ENCODE data around the gene CEBPA.
"Not testable (repeated sequence)": the region's sequence is repeated elsewhere in the genome, so short reads cannot be mapped to it uniquely, and the experiment has no call there.

CEBPA gene

DNA sequence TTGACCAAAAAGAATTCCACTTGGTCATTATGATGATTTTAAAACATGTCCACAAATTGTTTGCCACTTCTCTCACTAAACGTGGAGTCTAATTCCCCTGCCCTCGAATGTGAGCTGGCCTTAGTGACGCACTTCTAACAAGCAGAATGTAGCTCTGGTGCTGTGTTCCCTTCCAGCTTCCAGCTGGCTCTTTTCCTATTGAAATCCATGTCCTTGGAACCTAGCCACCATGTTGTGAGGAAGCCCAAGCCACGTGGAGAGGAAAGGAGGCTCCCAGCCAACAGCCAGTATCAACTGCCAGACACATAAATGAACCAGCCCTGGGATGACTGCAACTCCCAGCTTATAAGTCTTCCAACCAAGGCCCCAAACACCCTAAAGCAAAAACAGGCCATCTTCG is 23.6 kb upstream of the CEBPA start:
- no peaks in the 10 kb centered on the region for H3K36me3 ChIP-seq (ENCODE audit: control insufficient read depth, insufficient read depth, low read length)
- no peak for DNase-seq
- no peaks in the 10 kb centered on the region for H3K9me3 ChIP-seq (ENCODE audit: control insufficient read depth, low read length)
- no peaks in the 10 kb centered on the region for H3K27me3 ChIP-seq (replicated peaks; ENCODE audit: control insufficient read depth, insufficient read depth, low read length, poor library complexity, severe bottlenecking)
- no peak overlapping the region for H3K27ac ChIP-seq (ENCODE audit: insufficient read depth, low read length, poor library complexity, severe bottlenecking)
- H3K4me1 ChIP-seq (ENCODE audit: control insufficient read depth, insufficient read depth, low read length, poor library complexity, severe bottlenecking) = no peaks in the 10 kb centered on the region
- no peak overlapping the region for H3K4me3 ChIP-seq (ENCODE audit: insufficient read depth, low read depth, low read length, poor library complexity, severe bottlenecking)

GRCh38 chr19:33324628-33325027 is 22.3 kb upstream of the CEBPA start:
- H3K4me1 ChIP-seq (ENCODE audit: control insufficient read depth, insufficient read depth, low read length, poor library complexity, severe bottlenecking) = no peaks in the 10 kb centered on the region
- H3K4me3 ChIP-seq (ENCODE audit: insufficient read depth, low read depth, low read length, poor library complexity, severe bottlenecking) = no peak overlapping the region
- H3K36me3 ChIP-seq (ENCODE audit: control insufficient read depth, insufficient read depth, low read length) = no peaks in the 10 kb centered on the region
- H3K9me3 ChIP-seq (ENCODE audit: control insufficient read depth, low read length) = no peaks in the 10 kb centered on the region
- no peak for DNase-seq
- H3K27ac ChIP-seq (ENCODE audit: insufficient read depth, low read length, poor library complexity, severe bottlenecking) = no peak overlapping the region
- H3K27me3 ChIP-seq (replicated peaks; ENCODE audit: control insufficient read depth, insufficient read depth, low read length, poor library complexity, severe bottlenecking) = no peaks in the 10 kb centered on the region

- Histone ChIP-seq H3K9me3 (ENCODE audit: control insufficient read depth, low read length) (no peaks in the 10 kb centered on the region), H3K4me3 (ENCODE audit: insufficient read depth, low read depth, low read length, poor library complexity, severe bottlenecking) (no peak overlapping the region), H3K27me3 (replicated peaks; ENCODE audit: control insufficient read depth, insufficient read depth, low read length, poor library complexity, severe bottlenecking) (no peaks in the 10 kb centered on the region), H3K4me1 (ENCODE audit: control insufficient read depth, insufficient read depth, low read length, poor library complexity, severe bottlenecking) (no peaks in the 10 kb centered on the region), H3K27ac (ENCODE audit: insufficient read depth, low read length, poor library complexity, severe bottlenecking) (no peak overlapping the region), H3K36me3 (ENCODE audit: control insufficient read depth, insufficient read depth, low read length) (no peaks in the 10 kb centered on the region)
- DNase-seq = no peak
Measured at GRCh38 chr19:33323093-33323820, 20.9 kb upstream of the CEBPA start.

DNA sequence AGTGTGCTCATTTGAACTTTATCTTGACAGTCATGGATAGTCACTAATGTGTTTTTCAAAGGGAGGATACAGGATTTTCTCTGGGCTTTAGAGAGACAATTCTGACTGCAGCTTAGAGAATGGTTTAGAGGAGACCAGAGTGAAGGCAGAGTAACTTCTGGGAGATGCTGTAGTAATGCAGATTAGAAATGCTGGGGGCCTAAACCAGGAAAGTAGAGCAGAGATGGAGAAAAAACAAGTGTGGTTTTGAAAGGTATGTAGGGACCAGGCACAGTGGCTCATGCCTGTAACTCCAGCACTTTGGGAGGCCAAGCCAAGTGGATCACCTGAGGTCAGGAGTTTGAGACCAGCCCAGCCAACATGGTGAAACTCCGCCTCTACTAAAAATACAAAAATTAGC is 18.3 kb upstream of the CEBPA start:
- H3K4me1 ChIP-seq (ENCODE audit: control insufficient read depth, insufficient read depth, low read length, poor library complexity, severe bottlenecking) = no peaks in the 10 kb centered on the region
- no peaks in the 10 kb centered on the region for H3K9me3 ChIP-seq (ENCODE audit: control insufficient read depth, low read length)
- no peak overlapping the region for H3K27ac ChIP-seq (ENCODE audit: insufficient read depth, low read length, poor library complexity, severe bottlenecking)
- no peak overlapping the region for H3K4me3 ChIP-seq (ENCODE audit: insufficient read depth, low read depth, low read length, poor library complexity, severe bottlenecking)
- DNase-seq = no peak
- no peaks in the 10 kb centered on the region for H3K27me3 ChIP-seq (replicated peaks; ENCODE audit: control insufficient read depth, insufficient read depth, low read length, poor library complexity, severe bottlenecking)
- H3K36me3 ChIP-seq (ENCODE audit: control insufficient read depth, insufficient read depth, low read length) = no peaks in the 10 kb centered on the region

DNA sequence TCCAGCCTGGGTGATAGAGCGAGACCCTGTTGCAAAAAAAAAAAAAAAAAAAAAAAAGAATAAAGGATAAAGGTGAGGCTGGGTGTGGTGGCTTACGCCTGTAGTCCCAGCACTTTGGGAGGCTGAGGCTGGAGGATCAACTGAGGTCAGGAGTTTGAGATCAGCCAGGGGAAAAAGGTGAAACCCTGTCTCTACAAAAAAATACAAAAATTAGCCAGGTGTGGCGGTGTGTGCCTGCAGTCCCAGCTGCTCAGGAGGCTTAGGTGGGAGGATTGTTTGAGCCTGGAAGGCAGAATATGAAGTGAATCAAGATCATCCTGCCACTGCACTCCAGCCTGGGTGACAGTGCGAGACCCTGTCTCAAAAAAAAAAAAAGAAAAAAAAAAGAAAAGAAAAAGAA is 15.7 kb upstream of the CEBPA start:
- not testable (repeated sequence) for H3K4me3 ChIP-seq (ENCODE audit: insufficient read depth, low read depth, low read length, poor library complexity, severe bottlenecking); H3K36me3 ChIP-seq (ENCODE audit: control insufficient read depth, insufficient read depth, low read length); H3K9me3 ChIP-seq (ENCODE audit: control insufficient read depth, low read length); H3K4me1 ChIP-seq (ENCODE audit: control insufficient read depth, insufficient read depth, low read length, poor library complexity, severe bottlenecking); H3K27ac ChIP-seq (ENCODE audit: insufficient read depth, low read length, poor library complexity, severe bottlenecking); H3K27me3 ChIP-seq (replicated peaks; ENCODE audit: control insufficient read depth, insufficient read depth, low read length, poor library complexity, severe bottlenecking); DNase-seq

GRCh38 chr19:33317517-33317916 is 15.2 kb upstream of the CEBPA start:
- Histone ChIP-seq H3K4me3 (ENCODE audit: insufficient read depth, low read depth, low read length, poor library complexity, severe bottlenecking) (no peak overlapping the region), H3K9me3 (ENCODE audit: control insufficient read depth, low read length) (no peaks in the 10 kb centered on the region), H3K4me1 (ENCODE audit: control insufficient read depth, insufficient read depth, low read length, poor library complexity, severe bottlenecking) (no peaks in the 10 kb centered on the region), H3K36me3 (ENCODE audit: control insufficient read depth, insufficient read depth, low read length) (no peaks in the 10 kb centered on the region), H3K27me3 (replicated peaks; ENCODE audit: control insufficient read depth, insufficient read depth, low read length, poor library complexity, severe bottlenecking) (no peaks in the 10 kb centered on the region), H3K27ac (ENCODE audit: insufficient read depth, low read length, poor library complexity, severe bottlenecking) (no peak overlapping the region)
- DNase-seq = no peak

GRCh38 chr19:33316541-33317264 is 14.4 kb upstream of the CEBPA start:
- Histone ChIP-seq H3K4me1 (ENCODE audit: control insufficient read depth, insufficient read depth, low read length, poor library complexity, severe bottlenecking) (no peaks in the 10 kb centered on the region), H3K4me3 (ENCODE audit: insufficient read depth, low read depth, low read length, poor library complexity, severe bottlenecking) (no peak overlapping the region), H3K9me3 (ENCODE audit: control insufficient read depth, low read length) (no peaks in the 10 kb centered on the region), H3K27ac (ENCODE audit: insufficient read depth, low read length, poor library complexity, severe bottlenecking) (no peak overlapping the region), H3K27me3 (replicated peaks; ENCODE audit: control insufficient read depth, insufficient read depth, low read length, poor library complexity, severe bottlenecking) (no peaks in the 10 kb centered on the region), H3K36me3 (ENCODE audit: control insufficient read depth, insufficient read depth, low read length) (no peaks in the 10 kb centered on the region)
- no peak for DNase-seq

GRCh38 chr19:33312808-33313207 is 10.5 kb upstream of the CEBPA start:
- not testable (repeated sequence) for H3K4me3 ChIP-seq (ENCODE audit: insufficient read depth, low read depth, low read length, poor library complexity, severe bottlenecking); H3K9me3 ChIP-seq (ENCODE audit: control insufficient read depth, low read length); DNase-seq; H3K4me1 ChIP-seq (ENCODE audit: control insufficient read depth, insufficient read depth, low read length, poor library complexity, severe bottlenecking); H3K36me3 ChIP-seq (ENCODE audit: control insufficient read depth, insufficient read depth, low read length); H3K27me3 ChIP-seq (replicated peaks; ENCODE audit: control insufficient read depth, insufficient read depth, low read length, poor library complexity, severe bottlenecking); H3K27ac ChIP-seq (ENCODE audit: insufficient read depth, low read length, poor library complexity, severe bottlenecking)

DNA sequence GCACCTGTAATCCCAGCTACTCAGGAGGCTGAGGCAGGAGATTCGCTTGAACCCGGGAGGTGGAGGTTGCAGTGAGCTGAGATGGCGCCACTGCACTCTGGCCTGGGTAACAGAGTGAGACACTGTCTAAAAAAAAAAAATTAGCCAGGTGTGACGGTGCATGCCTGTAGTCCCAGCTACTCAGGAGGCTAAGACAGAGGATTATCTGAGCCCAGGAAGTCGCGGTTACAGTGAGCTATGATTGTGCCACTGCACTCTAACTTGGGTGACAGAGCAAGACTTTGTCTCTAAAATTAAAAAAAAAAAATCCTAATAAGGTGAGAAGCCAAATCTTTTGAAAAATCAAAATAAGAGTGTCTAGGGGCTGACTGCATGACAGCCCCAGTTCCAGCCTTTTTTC is 9.7 kb upstream of the CEBPA start:
- no peaks in the 10 kb centered on the region for H3K27me3 ChIP-seq (replicated peaks; ENCODE audit: control insufficient read depth, insufficient read depth, low read length, poor library complexity, severe bottlenecking)
- no peaks in the 10 kb centered on the region for H3K4me1 ChIP-seq (ENCODE audit: control insufficient read depth, insufficient read depth, low read length, poor library complexity, severe bottlenecking)
- no peaks in the 10 kb centered on the region for H3K9me3 ChIP-seq (ENCODE audit: control insufficient read depth, low read length)
- H3K36me3 ChIP-seq (ENCODE audit: control insufficient read depth, insufficient read depth, low read length) = no peaks in the 10 kb centered on the region
- no peak overlapping the region for H3K27ac ChIP-seq (ENCODE audit: insufficient read depth, low read length, poor library complexity, severe bottlenecking)
- no peak overlapping the region for H3K4me3 ChIP-seq (ENCODE audit: insufficient read depth, low read depth, low read length, poor library complexity, severe bottlenecking)
- DNase-seq = no peak

- Histone ChIP-seq H3K4me3 (ENCODE audit: insufficient read depth, low read depth, low read length, poor library complexity, severe bottlenecking) (no peak overlapping the region), H3K9me3 (ENCODE audit: control insufficient read depth, low read length) (no peaks in the 10 kb centered on the region), H3K27me3 (replicated peaks; ENCODE audit: control insufficient read depth, insufficient read depth, low read length, poor library complexity, severe bottlenecking) (no peaks in the 10 kb centered on the region), H3K4me1 (ENCODE audit: control insufficient read depth, insufficient read depth, low read length, poor library complexity, severe bottlenecking) (no peaks in the 10 kb centered on the region), H3K27ac (ENCODE audit: insufficient read depth, low read length, poor library complexity, severe bottlenecking) (no peak overlapping the region), H3K36me3 (ENCODE audit: control insufficient read depth, insufficient read depth, low read length) (no peaks in the 10 kb centered on the region)
- DNase-seq = no peak
Measured at GRCh38 chr19:33311326-33311682, 9.0 kb upstream of the CEBPA start.

Measured in effector memory CD4-positive, alpha-beta T cell (primary cell).